GM21576 (cell line): ENCODE results near the gene WHAMM.
A peak's percentile ranks its signal among the peaks of the same experiment; 100 is the strongest.

ENCODE experiments used
- ATAC-seq: cut with Tn5 transposase; IDR thresholded peaks from one replicate; pipeline ENCODE4 v1.9.1; 2021; ENCODE audit warnings: mild to moderate bottlenecking, moderate library complexity; ENCODE audit not compliant: unreplicated experiment

The WHAMM gene

GRCh38 chr15:82835391-82835917 is 26.0 kb downstream of the WHAMM start:
- ATAC-seq, result no peak

DNA sequence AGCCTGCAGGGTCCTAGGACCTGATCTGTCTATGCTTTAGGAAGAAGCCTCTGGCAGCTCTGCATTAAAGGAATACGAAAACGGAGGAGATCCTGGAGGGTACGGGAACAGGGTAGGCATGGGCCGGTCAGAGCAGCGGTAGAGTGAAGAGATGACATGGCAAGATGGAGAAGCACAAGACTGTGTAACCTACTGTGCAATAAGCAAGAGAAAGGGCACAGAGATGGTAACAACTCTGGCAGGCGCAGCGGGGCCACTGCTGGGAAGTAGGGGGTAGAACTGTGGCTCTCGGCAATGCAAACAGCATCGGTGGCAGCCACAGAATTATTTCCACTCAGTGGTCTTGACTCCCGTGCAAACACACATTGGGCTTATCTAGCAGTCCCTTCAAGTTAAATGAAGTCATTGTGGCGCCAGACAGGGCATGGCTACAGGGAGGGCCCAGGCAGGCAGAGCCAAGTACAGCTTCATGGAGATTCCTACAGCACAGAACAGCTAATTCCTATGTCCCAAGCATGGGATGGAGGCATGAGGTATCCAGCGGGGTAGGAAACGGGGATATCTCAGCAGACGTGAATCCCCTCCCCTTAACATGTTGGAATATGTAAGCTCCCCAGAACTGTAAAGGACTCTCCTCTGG is 28.8 kb downstream of the WHAMM start:
- no peak for ATAC-seq

- ATAC-seq, result no peak
These were observed 29.7 kb downstream of the WHAMM start for GRCh38 chr15:82839136-82839535.

GRCh38 chr15:82840166-82840565 is 30.7 kb downstream of the WHAMM start:
- ATAC-seq, result no peak

DNA sequence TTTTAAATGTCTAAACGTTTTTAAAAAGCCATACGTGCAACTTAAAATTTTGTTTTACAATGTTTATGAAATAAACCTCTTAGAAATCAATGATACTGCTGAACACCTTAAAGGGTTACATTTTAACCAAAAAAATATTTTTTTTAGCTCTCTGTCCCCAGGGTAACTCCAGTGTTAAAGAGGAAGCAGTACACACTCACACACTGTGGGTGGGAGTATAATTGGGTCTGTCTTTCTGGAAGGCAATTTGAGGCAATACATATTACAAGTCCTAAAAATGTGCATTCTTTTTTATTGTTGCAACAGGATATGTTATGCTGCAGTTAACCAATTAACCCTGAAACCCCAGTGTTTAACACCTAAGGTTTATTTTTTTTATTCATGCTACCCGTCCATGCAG is 34.1 kb downstream of the WHAMM start:
- no peak for ATAC-seq

GRCh38 chr15:82845686-82846085 is 36.3 kb downstream of the WHAMM start:
- ATAC-seq, result no peak

DNA sequence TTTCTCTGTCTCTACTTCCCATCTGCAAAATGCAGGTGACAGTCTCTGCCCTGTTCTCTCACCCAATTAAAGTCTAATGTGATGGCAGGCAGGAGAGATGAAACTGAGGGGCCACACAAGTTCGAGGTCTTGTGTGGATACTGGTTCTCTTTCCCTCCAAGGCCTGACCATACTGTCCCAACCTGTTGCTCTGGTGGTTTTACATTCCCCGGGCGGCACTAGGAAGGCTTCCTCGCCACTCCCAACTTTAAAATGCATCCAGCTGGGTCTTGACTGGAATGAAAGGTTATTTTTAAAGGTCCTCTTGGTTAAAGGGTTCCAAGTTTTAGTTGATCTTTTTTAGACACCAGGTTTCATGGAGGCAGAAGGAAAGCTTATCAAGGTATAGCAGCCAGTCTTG is 37.2 kb downstream of the WHAMM start:
- ATAC-seq, result no peak

GRCh38 chr15:82847703-82848102 is 38.3 kb downstream of the WHAMM start:
- ATAC-seq, result no peak

- ATAC-seq, result no peak
These were observed 39.0 kb downstream of the WHAMM start for GRCh38 chr15:82848241-82848993.

GRCh38 chr15:82849556-82850512 is 40.4 kb downstream of the WHAMM start:
- peak; percentile 71 for ATAC-seq

- ATAC-seq, result no peak
These were observed 41.3 kb downstream of the WHAMM start for GRCh38 chr15:82850731-82851130.

DNA sequence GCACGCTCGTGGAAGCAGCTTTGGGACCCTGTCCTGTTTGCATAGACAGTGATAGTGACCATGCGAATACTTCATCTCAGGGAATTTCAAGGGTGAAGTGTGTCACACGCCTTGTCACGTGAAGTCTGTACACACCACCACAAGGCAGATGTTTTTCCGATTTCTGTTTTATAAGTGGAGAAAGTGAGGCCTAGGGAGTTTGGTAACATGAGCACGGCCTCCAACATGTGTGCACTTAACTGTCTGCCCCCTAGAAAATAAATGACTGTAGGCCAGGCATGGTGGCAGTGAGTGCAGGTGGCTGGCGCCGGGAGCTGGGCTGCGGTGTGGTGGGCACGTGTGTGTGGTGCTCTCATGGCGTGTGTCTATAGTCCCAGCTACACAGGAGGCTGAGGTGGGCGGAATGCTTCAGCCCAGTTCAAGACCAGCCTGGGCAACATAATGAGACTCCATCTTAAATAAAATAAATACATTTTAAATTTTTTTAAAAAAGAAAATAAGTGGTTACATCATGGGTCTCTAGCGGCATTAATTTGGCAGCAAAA is 42.0 kb downstream of the WHAMM start:
- ATAC-seq, result no peak

DNA sequence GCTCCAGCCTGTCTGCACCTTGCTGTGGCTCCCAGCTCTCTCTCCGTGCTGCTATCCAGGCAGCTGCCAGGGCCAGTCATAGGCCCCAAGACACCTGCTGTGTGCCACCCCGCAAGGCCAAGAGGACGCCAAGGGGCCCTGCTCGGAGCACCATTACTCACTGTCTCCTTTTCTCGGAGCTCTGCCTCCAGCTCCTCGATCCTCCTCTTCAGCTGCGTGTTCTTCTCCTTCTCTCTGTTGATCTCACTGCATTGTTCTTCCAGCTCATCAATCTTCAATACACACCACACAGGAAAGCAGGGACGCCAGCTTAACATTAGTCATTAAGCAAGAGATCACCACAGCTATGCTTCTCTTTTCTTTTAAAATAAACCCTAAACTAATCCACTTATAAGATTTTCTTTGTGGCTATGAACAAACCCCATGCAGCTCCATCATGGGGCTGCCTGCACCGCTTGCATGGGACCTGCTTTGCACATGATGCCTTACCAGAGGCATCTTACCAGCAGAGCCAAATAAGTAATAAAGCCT is 42.6 kb downstream of the WHAMM start:
- ATAC-seq, result no peak

- no peak for ATAC-seq
These were observed 43.6 kb downstream of the WHAMM start for GRCh38 chr15:82852941-82853561.

DNA sequence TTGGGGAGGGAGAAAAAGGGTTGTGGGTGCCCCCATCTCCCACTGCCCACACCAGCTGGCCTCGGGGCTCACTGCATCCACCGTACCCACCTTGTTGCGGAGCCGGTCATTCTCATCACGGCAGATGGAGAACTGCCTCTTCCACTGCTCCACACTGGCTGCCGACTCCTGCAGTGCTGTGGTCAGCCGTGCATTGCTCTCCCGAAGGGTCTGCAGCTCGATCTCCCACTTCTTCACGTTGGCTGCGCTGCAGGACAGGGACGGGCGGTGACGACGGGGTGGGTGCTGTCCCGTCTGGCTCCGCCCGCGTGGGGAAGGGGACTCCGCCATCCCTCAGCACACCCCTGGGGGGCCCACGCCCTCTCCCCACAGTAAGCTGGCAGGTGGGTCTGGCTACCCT is 45.1 kb downstream of the WHAMM start:
- ATAC-seq, result no peak

- ATAC-seq, result no peak
These were observed 46.1 kb downstream of the WHAMM start for GRCh38 chr15:82855286-82856100.

- no peak for ATAC-seq
These were observed 47.2 kb downstream of the WHAMM start for GRCh38 chr15:82856397-82857170.

GRCh38 chr15:82858932-82859331 is 49.5 kb downstream of the WHAMM start:
- no peak for ATAC-seq

- ATAC-seq, result no peak
These were observed 53.5 kb downstream of the WHAMM start for GRCh38 chr15:82862886-82863285.
